ENCODE measurements around the gene STMP1. TPM values are rescaled to one million over a fixed set of nuclear protein-coding genes. Genes with fewer than 3 reads are reported as not detected.
"Not testable (repeated sequence)": the region's sequence is repeated elsewhere in the genome, so short reads cannot be mapped to it uniquely, and the experiment has no call there.

STMP1 gene
- total and polyA plus RNA-seq, 10 donors: 17.4 to 27.0 (median 23.1) TPM

- TF ChIP-seq POLR2AphosphoS5 (IDR thresholded peaks at IDR 0.05) (no peak), POLR2A (IDR thresholded peaks at IDR 0.05) (no peak), CTCF (IDR thresholded peaks at IDR 0.05 in 8 of 11, conservative IDR thresholded peaks at IDR 0.05 in 3 of 11) (no peak)
- no peaks in the 10 kb centered on the region for H3K9me3 ChIP-seq
- H3K4me1 ChIP-seq: peaks cover 16 to 66% (median 42%) of the 10 kb centered on the region in 6 donors
Measured at GRCh38 chr7:135665042-135665441, 2.7 kb downstream of the STMP1 start.

GRCh38 chr7:135666156-135666555 is 3.8 kb downstream of the STMP1 start:
- peaks cover 16 to 74% (median 43%) of the 10 kb centered on the region in 6 donors for H3K4me1 ChIP-seq
- no peaks in the 10 kb centered on the region for H3K27me3 ChIP-seq (replicated peaks in 1 of 7)
- TF ChIP-seq POLR2AphosphoS5 (IDR thresholded peaks at IDR 0.05) (no peak), POLR2A (IDR thresholded peaks at IDR 0.05) (no peak), CTCF (IDR thresholded peaks at IDR 0.05 in 8 of 11, conservative IDR thresholded peaks at IDR 0.05 in 3 of 11) (no peak)
- no peak overlapping the region for H3K4me3 ChIP-seq
- 90 to 96% (median 93%) methylated on average over 11 of the region's 11 CpGs for WGBS, 5 donors
- H3K27ac ChIP-seq: peak overlapping the region in 2 of 8 donors; percentile 4 to 15
- intact Hi-C loops (cut with DNase I; ENCODE audit: low total_unique reads): no loop called here
- H3K36me3 ChIP-seq: peaks cover 0 to 21% (median 0%) of the 10 kb centered on the region in 6 donors
- no peaks in the 10 kb centered on the region for H3K9me3 ChIP-seq
- DNase-seq: no peak

More at GRCh38 chr7:135665042-135665441, 2.7 kb downstream of the STMP1 start:
- Histone ChIP-seq H3K27me3 (replicated peaks in 1 of 7) (no peaks in the 10 kb centered on the region), H3K27ac (peak overlapping the region in 1 of 8 donors; percentile 13), H3K4me3 (no peak overlapping the region), H3K36me3 (peaks cover 0 to 21% (median 0%) of the 10 kb centered on the region in 6 donors)
- intact Hi-C loops (cut with DNase I; ENCODE audit: low total_unique reads): no loop called here
- 54 to 68% (median 58%) methylated on average over 3 of the region's 3 CpGs for WGBS, 5 donors
- DNase-seq: no peak

- TF ChIP-seq POLR2AphosphoS5 (IDR thresholded peaks at IDR 0.05) (no peak), POLR2A (IDR thresholded peaks at IDR 0.05) (no peak), CTCF (IDR thresholded peaks at IDR 0.05 in 8 of 11, conservative IDR thresholded peaks at IDR 0.05 in 3 of 11) (no peak)
- peak overlapping the region in 3 of 8 donors; percentile 4 to 15 (median 9) for H3K27ac ChIP-seq
- DNase-seq: no peak
- intact Hi-C loops (cut with DNase I; ENCODE audit: low total_unique reads): no loop called here
- no peaks in the 10 kb centered on the region for H3K27me3 ChIP-seq (replicated peaks in 1 of 7)
- peaks cover 0 to 21% (median 0%) of the 10 kb centered on the region in 6 donors for H3K36me3 ChIP-seq
- 59 to 73% (median 67%) methylated on average over 6 of the region's 6 CpGs for WGBS, 5 donors
- H3K9me3 ChIP-seq: no peaks in the 10 kb centered on the region
- no peak overlapping the region for H3K4me3 ChIP-seq
- peaks cover 16 to 77% (median 40%) of the 10 kb centered on the region in 6 donors for H3K4me1 ChIP-seq
Measured at GRCh38 chr7:135666846-135667245, 4.5 kb downstream of the STMP1 start.

GRCh38 chr7:135667626-135668025 is 5.3 kb downstream of the STMP1 start:
- H3K9me3 ChIP-seq; H3K4me3 ChIP-seq; DNase-seq; H3K27me3 ChIP-seq (replicated peaks in 1 of 7); H3K27ac ChIP-seq; intact Hi-C loops (cut with DNase I; ENCODE audit: low total_unique reads): not testable (repeated sequence)
- Histone ChIP-seq H3K36me3 (peaks cover 0 to 21% (median 0%) of the 10 kb centered on the region in 6 donors), H3K4me1 (peaks cover 13 to 82% (median 39%) of the 10 kb centered on the region in 6 donors)
- WGBS, 5 donors: 90 to 100% (median 98%) methylated on average over 1 of the region's 1 CpG

GRCh38 chr7:135668852-135669395 is 6.6 kb downstream of the STMP1 start:
- H3K27me3 ChIP-seq (replicated peaks in 1 of 7); DNase-seq; H3K27ac ChIP-seq; H3K4me3 ChIP-seq; H3K9me3 ChIP-seq; intact Hi-C loops (cut with DNase I; ENCODE audit: low total_unique reads): not testable (repeated sequence)
- Histone ChIP-seq H3K36me3 (peaks cover 0 to 29% (median 4%) of the 10 kb centered on the region in 6 donors), H3K4me1 (peaks cover 2 to 81% (median 28%) of the 10 kb centered on the region in 6 donors)
- WGBS, 5 donors: 63 to 77% (median 64%) methylated on average over 6 of the region's 6 CpGs
